ENCODE results near the gene IFT27. TPM values are rescaled to one million over a fixed set of nuclear protein-coding genes. Genes with fewer than 3 reads are reported as not detected.

Gene IFT27
- total and polyA plus RNA-seq, 7 experiments from 2014 or later: 10.1 to 40.9 (median 22.5) TPM

DNA sequence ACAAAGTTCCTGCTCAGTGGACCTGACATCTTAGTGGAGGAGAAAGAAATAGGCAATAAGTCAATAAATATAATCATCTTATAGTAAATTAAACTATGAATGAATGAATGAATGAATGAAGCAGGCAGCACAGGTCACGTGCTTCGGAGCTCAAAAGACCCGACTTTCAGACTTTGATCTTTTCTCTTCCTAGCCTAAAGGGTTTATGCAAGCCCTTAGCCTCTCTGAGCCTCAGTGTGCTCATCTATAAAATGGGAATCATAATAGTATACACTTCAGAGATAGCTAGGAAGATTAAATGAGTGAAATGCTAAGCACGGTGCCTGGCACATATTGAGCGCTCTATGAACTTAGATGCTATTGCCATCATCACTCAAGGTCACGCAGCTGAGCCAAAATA lies 33.4 kb upstream of the IFT27 start:
- no peaks in the 10 kb centered on the region for H3K27me3 ChIP-seq (ENCODE audit: control insufficient read depth in 2 of 2, insufficient read depth in 2 of 2, low read length in 2 of 2)
- ChIA-PET POLR2A (no interaction called here), CTCF (interaction anchor here (1.3 kb wide), 1 partner anchor 44 kb away, joined by 4 read pairs; no protein-coding TSS in a partner anchor)
- no peak for DNase-seq
- Mint-ChIP-seq H3K4me3 (peak overlapping the region in 2 of 10 donors; percentile 60 to 63), H3K36me3 (no peaks in the 10 kb centered on the region), H3K9me3 (no peaks in the 10 kb centered on the region), H3K4me1 (peaks cover 17 to 30% (median 26%) of the 10 kb centered on the region in 7 donors), H3K27ac (peak overlapping the region in 4 of 9 donors; percentile 31 to 76 (median 62)), H3K27me3 (peaks cover 5 to 21% (median 14%) of the 10 kb centered on the region in 5 donors)
- no peak overlapping the region for H3K27ac ChIP-seq (ENCODE audit: low read depth, low read length)
- no peak overlapping the region for H3K4me3 ChIP-seq (ENCODE audit: low read length)
- peaks cover 0 to 22% of the 10 kb centered on the region in 2 donors for H3K4me1 ChIP-seq (ENCODE audit: control insufficient read depth in 2 of 2, insufficient read depth in 2 of 2, low read length in 2 of 2)
- intact Hi-C loops (cut with micrococcal nuclease): no loop called here
- H3K36me3 ChIP-seq (ENCODE audit: control insufficient read depth in 2 of 3, insufficient read depth in 3 of 3, low read length in 3 of 3): no peaks in the 10 kb centered on the region
- no peaks in the 10 kb centered on the region for H3K9me3 ChIP-seq (ENCODE audit: control insufficient read depth in 2 of 3, low read length in 3 of 3)
- ATAC-seq: no peak

DNA sequence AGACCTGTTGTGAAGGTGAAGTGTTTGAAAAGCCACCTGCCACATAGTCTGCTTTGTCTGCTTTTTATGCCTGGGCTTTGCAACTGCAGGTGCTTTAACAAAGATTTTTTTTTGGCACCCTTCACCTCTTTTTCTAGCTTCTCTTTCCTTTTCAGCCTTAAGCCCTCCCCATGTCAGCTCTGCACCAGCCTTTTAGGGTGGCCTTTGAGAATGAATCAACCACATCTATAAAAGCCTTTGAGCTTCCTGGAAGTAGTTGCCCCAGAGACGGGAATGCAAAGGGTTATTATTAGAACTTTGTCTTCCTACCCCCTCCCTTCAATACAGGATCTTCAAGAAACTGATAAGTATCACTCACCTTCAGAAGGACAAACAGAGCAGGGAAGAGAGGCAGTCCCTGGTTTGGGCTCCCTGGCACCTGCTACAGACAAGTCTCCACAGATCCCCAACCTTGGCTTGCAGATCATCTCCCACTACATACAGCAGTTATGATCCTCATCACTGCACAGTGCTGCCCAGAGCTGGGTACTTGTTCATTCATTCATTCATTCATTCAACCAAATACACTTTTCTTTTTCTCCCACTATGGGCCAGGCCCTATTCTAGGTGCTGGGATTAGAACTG lies 32.9 kb upstream of the IFT27 start:
- POLR2A ChIA-PET: no interaction called here
- H3K27ac ChIP-seq (ENCODE audit: low read depth, low read length): no peak overlapping the region
- Mint-ChIP-seq H3K27me3 (peaks cover 2 to 16% (median 9%) of the 10 kb centered on the region in 5 donors), H3K9me3 (no peaks in the 10 kb centered on the region), H3K4me1 (peaks cover 17 to 30% (median 26%) of the 10 kb centered on the region in 7 donors), H3K27ac (peak overlapping the region; percentile 20 to 81 (median 65)), H3K4me3 (peak overlapping the region; percentile 0 to 68 (median 62)), H3K36me3 (no peaks in the 10 kb centered on the region)
- peak in 5 of 9 donors; percentile 10 to 39 (median 31) for DNase-seq
- CTCF ChIA-PET: interaction anchor here (1.3 kb wide), 1 partner anchor 45 kb away, joined by 4 read pairs; no protein-coding TSS in a partner anchor
- intact Hi-C loops (cut with micrococcal nuclease): no loop called here
- peaks cover 0 to 22% of the 10 kb centered on the region in 2 donors for H3K4me1 ChIP-seq (ENCODE audit: control insufficient read depth in 2 of 2, insufficient read depth in 2 of 2, low read length in 2 of 2)
- H3K36me3 ChIP-seq (ENCODE audit: control insufficient read depth in 2 of 3, insufficient read depth in 3 of 3, low read length in 3 of 3): no peaks in the 10 kb centered on the region
- no peaks in the 10 kb centered on the region for H3K9me3 ChIP-seq (ENCODE audit: control insufficient read depth in 2 of 3, low read length in 3 of 3)
- peak; percentile 14 for ATAC-seq
- no peaks in the 10 kb centered on the region for H3K27me3 ChIP-seq (ENCODE audit: control insufficient read depth in 2 of 2, insufficient read depth in 2 of 2, low read length in 2 of 2)
- no peak overlapping the region for H3K4me3 ChIP-seq (ENCODE audit: low read length)

DNA sequence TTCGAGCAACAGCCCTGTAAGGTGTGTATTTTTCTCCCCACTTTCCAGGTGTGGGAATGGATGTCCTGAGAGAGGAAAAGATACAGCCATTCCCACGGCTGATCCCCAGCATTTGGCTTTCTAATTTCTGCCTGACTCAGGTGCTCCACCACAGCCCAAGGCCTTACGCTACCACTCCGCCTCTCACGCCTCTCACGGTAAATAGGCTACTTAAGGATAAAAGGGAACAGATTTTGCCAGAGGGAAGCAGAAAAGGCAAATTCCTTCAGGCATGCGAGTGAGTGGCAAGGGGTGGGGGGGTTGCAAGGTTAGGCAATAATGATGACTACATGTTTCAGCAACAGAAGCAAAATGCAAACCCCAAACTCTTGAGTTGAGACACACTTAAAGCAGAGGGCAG lies 31.7 kb upstream of the IFT27 start:
- Mint-ChIP-seq H3K4me1 (peaks cover 17 to 30% (median 26%) of the 10 kb centered on the region in 7 donors), H3K36me3 (no peaks in the 10 kb centered on the region), H3K4me3 (peak overlapping the region in 8 of 10 donors; percentile 23 to 68 (median 54)), H3K27ac (peak overlapping the region in 6 of 9 donors; percentile 31 to 79 (median 48)), H3K9me3 (no peaks in the 10 kb centered on the region), H3K27me3 (peaks cover 0 to 13% (median under 1%) of the 10 kb centered on the region in 5 donors)
- H3K4me1 ChIP-seq (ENCODE audit: control insufficient read depth in 2 of 2, insufficient read depth in 2 of 2, low read length in 2 of 2): peaks cover 0 to 22% of the 10 kb centered on the region in 2 donors
- intact Hi-C loops (cut with micrococcal nuclease): no loop called here
- ATAC-seq (no peak), DNase-seq (no peak)
- POLR2A ChIA-PET: no interaction called here
- CTCF ChIA-PET: no interaction called here
- no peaks in the 10 kb centered on the region for H3K9me3 ChIP-seq (ENCODE audit: control insufficient read depth in 2 of 3, low read length in 3 of 3)
- H3K4me3 ChIP-seq (ENCODE audit: low read length): no peak overlapping the region
- H3K27me3 ChIP-seq (ENCODE audit: control insufficient read depth in 2 of 2, insufficient read depth in 2 of 2, low read length in 2 of 2): no peaks in the 10 kb centered on the region
- no peaks in the 10 kb centered on the region for H3K36me3 ChIP-seq (ENCODE audit: control insufficient read depth in 2 of 3, insufficient read depth in 3 of 3, low read length in 3 of 3)
- H3K27ac ChIP-seq (ENCODE audit: low read depth, low read length): no peak overlapping the region

DNA sequence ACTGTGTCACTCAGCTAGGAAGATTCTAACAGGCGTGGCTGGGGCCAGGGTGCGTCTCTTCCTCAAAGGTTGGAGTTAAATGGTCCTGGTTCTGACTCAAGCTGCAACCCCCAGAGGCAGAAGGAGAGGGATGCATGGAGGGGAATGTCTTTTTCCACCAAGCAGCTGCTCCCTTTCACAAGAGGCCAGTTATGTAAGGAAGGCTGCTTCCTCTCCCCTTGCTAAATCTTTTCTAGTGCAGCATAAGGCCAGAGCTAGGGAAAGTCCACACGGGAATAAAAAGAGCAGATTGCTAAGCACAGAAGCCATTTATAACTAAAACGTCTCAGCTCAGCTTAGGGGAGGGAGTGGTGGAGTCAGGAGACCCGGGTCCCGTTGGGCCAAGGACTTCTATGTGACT lies 30.9 kb upstream of the IFT27 start:
- CTCF ChIA-PET: no interaction called here
- H3K27ac Mint-ChIP-seq: peak overlapping the region in 1 of 9 donors; percentile 53
- ATAC-seq: no peak

DNA sequence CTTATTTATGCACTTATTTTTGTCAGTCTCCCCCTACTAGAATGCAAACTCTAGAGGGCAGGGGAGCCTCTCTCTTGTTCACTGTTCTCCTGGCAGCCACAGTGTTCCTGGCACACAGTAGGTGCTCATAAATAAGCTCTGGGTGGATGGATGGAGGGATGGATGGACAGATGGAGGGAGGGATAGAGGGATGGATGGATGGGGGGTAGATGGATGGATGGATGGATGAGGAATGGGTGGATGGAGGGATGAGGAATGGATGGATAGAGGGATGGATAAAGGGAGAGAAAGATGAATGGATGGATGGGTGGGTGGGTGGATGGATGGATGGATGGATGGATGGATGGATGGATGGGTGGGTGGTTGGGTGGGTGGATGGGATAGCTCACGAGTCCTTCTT lies 27.4 kb upstream of the IFT27 start:
- Histone ChIP-seq H3K4me3 (ENCODE audit: low read length) (no peak overlapping the region), H3K9me3 (ENCODE audit: control insufficient read depth in 2 of 3, low read length in 3 of 3) (no peaks in the 10 kb centered on the region), H3K27me3 (ENCODE audit: control insufficient read depth in 2 of 2, insufficient read depth in 2 of 2, low read length in 2 of 2) (no peaks in the 10 kb centered on the region), H3K36me3 (ENCODE audit: control insufficient read depth in 2 of 3, insufficient read depth in 3 of 3, low read length in 3 of 3) (no peaks in the 10 kb centered on the region), H3K4me1 (ENCODE audit: control insufficient read depth in 2 of 2, insufficient read depth in 2 of 2, low read length in 2 of 2) (peaks cover 0 to 13% of the 10 kb centered on the region in 2 donors), H3K27ac (ENCODE audit: low read depth, low read length) (no peak overlapping the region)
- H3K27me3 Mint-ChIP-seq: peaks cover 8 to 27% (median 11%) of the 10 kb centered on the region in 5 donors
- DNase-seq (no peak), ATAC-seq (no peak)
- intact Hi-C loops (cut with micrococcal nuclease): no loop called here
- no peak overlapping the region for H3K27ac Mint-ChIP-seq
- peaks cover 8 to 20% (median 17%) of the 10 kb centered on the region in 7 donors for H3K4me1 Mint-ChIP-seq
- ChIA-PET POLR2A (no interaction called here), CTCF (no interaction called here)
- H3K4me3 Mint-ChIP-seq: no peak overlapping the region
- no peaks in the 10 kb centered on the region for H3K9me3 Mint-ChIP-seq
- no peaks in the 10 kb centered on the region for H3K36me3 Mint-ChIP-seq

More for the DNA sequence above, 30.9 kb upstream of the IFT27 start:
- H3K4me3 Mint-ChIP-seq: no peak overlapping the region
- Histone ChIP-seq H3K4me1 (ENCODE audit: control insufficient read depth in 2 of 2, insufficient read depth in 2 of 2, low read length in 2 of 2) (peaks cover 0 to 22% of the 10 kb centered on the region in 2 donors), H3K27ac (ENCODE audit: low read depth, low read length) (no peak overlapping the region), H3K27me3 (ENCODE audit: control insufficient read depth in 2 of 2, insufficient read depth in 2 of 2, low read length in 2 of 2) (no peaks in the 10 kb centered on the region), H3K36me3 (ENCODE audit: control insufficient read depth in 2 of 3, insufficient read depth in 3 of 3, low read length in 3 of 3) (no peaks in the 10 kb centered on the region), H3K9me3 (ENCODE audit: control insufficient read depth in 2 of 3, low read length in 3 of 3) (no peaks in the 10 kb centered on the region), H3K4me3 (ENCODE audit: low read length) (no peak overlapping the region)
- POLR2A ChIA-PET: no interaction called here
- no peak for DNase-seq
- H3K27me3 Mint-ChIP-seq: peaks cover 0 to 17% (median 2%) of the 10 kb centered on the region in 5 donors
- H3K9me3 Mint-ChIP-seq: no peaks in the 10 kb centered on the region
- peaks cover 17 to 30% (median 26%) of the 10 kb centered on the region in 7 donors for H3K4me1 Mint-ChIP-seq
- intact Hi-C loops (cut with micrococcal nuclease): no loop called here
- no peaks in the 10 kb centered on the region for H3K36me3 Mint-ChIP-seq

DNA sequence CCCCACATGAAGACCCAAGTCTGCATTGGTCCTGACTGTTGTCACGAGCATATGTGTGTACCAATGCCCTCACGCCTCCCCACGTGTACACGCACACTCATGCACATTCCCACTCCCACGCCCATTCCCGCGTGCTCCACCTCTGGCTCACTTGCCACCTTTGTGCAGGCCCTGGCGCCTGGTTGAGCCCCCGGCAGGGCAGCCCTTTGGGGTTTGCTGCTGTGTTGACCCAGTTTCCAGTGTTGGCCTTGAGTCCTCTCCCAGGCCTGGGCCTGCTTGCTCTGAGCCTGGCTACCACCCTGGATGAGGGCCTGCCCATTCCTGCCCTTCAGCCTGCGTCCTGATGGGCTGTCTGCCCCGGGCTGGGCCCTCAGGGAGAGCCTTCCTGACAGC lies 22.8 kb upstream of the IFT27 start:
- no peaks in the 10 kb centered on the region for H3K9me3 Mint-ChIP-seq
- no peaks in the 10 kb centered on the region for H3K4me1 ChIP-seq (ENCODE audit: control insufficient read depth in 2 of 2, insufficient read depth in 2 of 2, low read length in 2 of 2)
- no peak for ATAC-seq
- H3K27me3 Mint-ChIP-seq: peaks cover 8 to 25% (median 16%) of the 10 kb centered on the region in 5 donors
- no peak overlapping the region for H3K4me3 Mint-ChIP-seq
- no peaks in the 10 kb centered on the region for H3K27me3 ChIP-seq (ENCODE audit: control insufficient read depth in 2 of 2, insufficient read depth in 2 of 2, low read length in 2 of 2)
- no peak for DNase-seq
- no peak overlapping the region for H3K4me3 ChIP-seq (ENCODE audit: low read length)
- H3K27ac ChIP-seq (ENCODE audit: low read depth, low read length): no peak overlapping the region
- H3K4me1 Mint-ChIP-seq: peaks cover 0 to 7% (median 0%) of the 10 kb centered on the region in 7 donors
- H3K36me3 ChIP-seq (ENCODE audit: control insufficient read depth in 2 of 3, insufficient read depth in 3 of 3, low read length in 3 of 3): no peaks in the 10 kb centered on the region
- CTCF ChIA-PET: no interaction called here
- intact Hi-C loops (cut with micrococcal nuclease): no loop called here
- POLR2A ChIA-PET: no interaction called here
- no peaks in the 10 kb centered on the region for H3K9me3 ChIP-seq (ENCODE audit: control insufficient read depth in 2 of 3, low read length in 3 of 3)
- no peaks in the 10 kb centered on the region for H3K36me3 Mint-ChIP-seq
- no peak overlapping the region for H3K27ac Mint-ChIP-seq

All from naive thymus-derived CD4-positive, alpha-beta T cell (primary cell).